ENCODE data around the gene NLRC5.

The NLRC5 gene

GRCh38 chr16:57042157-57043111, 53.1 kb downstream of the NLRC5 start:
- H3K27me3 Mint-ChIP-seq = no peaks in the 10 kb centered on the region
- no peaks in the 10 kb centered on the region for H3K9me3 Mint-ChIP-seq
- peaks cover 67% of the 10 kb centered on the region for H3K4me1 Mint-ChIP-seq
- peak overlapping the region; percentile 79 for H3K4me3 Mint-ChIP-seq
- peaks cover 68% of the 10 kb centered on the region for H3K36me3 Mint-ChIP-seq (ENCODE audit: insufficient read depth)
- ATAC-seq (replicated peaks; ENCODE audit: extremely low read depth, poor library complexity, severe bottlenecking) (peak; percentile 75), DNase-seq (ENCODE audit: low spot score in 2 of 2) (peak; percentile 31 to 65)
- H3K27ac Mint-ChIP-seq (ENCODE audit: low read depth) = peak overlapping the region; percentile 98

DNA sequence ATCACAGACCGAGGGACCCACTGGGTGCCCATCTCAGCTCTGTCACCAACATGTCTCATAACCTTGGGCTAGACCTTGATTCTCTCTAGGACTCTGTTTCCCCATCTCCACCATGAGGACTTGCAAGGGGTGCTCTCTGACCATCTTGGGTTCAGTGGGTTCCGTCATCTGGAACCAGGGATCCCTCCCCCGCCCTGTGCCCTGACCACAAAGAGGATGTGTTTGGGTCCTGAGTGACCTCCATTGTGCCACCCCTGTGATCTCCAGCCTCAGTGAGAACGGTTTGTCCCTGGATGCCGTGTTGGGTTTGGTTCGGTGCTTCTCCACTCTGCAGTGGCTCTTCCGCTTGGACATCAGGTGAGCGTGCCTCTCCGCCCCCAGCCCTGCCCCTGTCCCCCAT, 53.9 kb downstream of the NLRC5 start:
- H3K4me3 Mint-ChIP-seq = peak overlapping the region; percentile 79
- peak overlapping the region; percentile 98 for H3K27ac Mint-ChIP-seq (ENCODE audit: low read depth)
- H3K9me3 Mint-ChIP-seq = no peaks in the 10 kb centered on the region
- H3K4me1 Mint-ChIP-seq = peaks cover 59% of the 10 kb centered on the region
- H3K36me3 Mint-ChIP-seq (ENCODE audit: insufficient read depth) = peaks cover 67% of the 10 kb centered on the region
- DNase-seq (ENCODE audit: low spot score in 2 of 2) (no peak), ATAC-seq (replicated peaks; ENCODE audit: extremely low read depth, poor library complexity, severe bottlenecking) (no peak)
- H3K27me3 Mint-ChIP-seq = no peaks in the 10 kb centered on the region

GRCh38 chr16:57044931-57045693, 55.8 kb downstream of the NLRC5 start:
- no peak for DNase-seq (ENCODE audit: low spot score in 2 of 2)
- peaks cover 64% of the 10 kb centered on the region for H3K36me3 Mint-ChIP-seq (ENCODE audit: insufficient read depth)
- ATAC-seq (replicated peaks; ENCODE audit: extremely low read depth, poor library complexity, severe bottlenecking) = no peak
- no peaks in the 10 kb centered on the region for H3K27me3 Mint-ChIP-seq
- peaks cover 45% of the 10 kb centered on the region for H3K4me1 Mint-ChIP-seq
- H3K9me3 Mint-ChIP-seq = no peaks in the 10 kb centered on the region
- H3K27ac Mint-ChIP-seq (ENCODE audit: low read depth) = peak overlapping the region; percentile 98
- peak overlapping the region; percentile 25 for H3K4me3 Mint-ChIP-seq

DNA sequence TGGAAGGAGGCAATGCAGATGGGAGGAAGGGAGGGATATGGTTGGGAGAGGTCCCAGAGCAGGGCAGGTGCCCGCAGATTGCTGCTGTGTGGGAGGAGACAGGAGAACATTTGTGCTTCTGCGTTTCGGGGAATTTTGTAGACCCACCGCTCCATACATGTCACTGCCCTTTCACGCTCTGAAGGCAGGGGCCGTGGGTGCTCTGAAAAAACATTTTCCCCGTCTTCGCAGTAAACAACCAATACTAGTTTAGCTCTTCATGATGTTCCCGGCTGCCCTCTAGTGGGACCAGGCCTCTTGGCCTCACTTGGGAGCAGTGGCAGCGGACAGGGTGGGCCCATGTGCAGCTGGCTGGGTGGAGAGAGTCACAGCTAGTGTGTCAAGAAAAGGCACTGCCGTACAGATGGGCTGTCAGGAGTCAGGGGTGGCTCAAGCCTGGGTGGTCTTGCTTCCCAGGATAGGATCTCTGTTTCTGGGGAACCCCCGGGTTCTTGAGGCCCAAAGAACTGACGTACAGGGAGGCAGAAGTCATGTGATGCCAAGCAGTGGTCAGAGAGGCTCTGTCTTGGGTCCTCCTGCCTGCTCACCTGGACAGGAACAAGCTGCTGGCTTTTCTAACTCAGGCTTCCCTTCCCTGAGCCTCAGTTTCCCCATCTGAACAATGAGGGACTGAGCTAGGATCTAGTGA, 56.5 kb downstream of the NLRC5 start:
- DNase-seq (ENCODE audit: low spot score in 2 of 2) = peak in 1 of 2 donors; percentile 36
- peaks cover 66% of the 10 kb centered on the region for H3K36me3 Mint-ChIP-seq (ENCODE audit: insufficient read depth)
- peak overlapping the region; percentile 88 for H3K27ac Mint-ChIP-seq (ENCODE audit: low read depth)
- peak overlapping the region; percentile 25 for H3K4me3 Mint-ChIP-seq
- H3K9me3 Mint-ChIP-seq = no peaks in the 10 kb centered on the region
- ATAC-seq (replicated peaks; ENCODE audit: extremely low read depth, poor library complexity, severe bottlenecking) = no peak
- no peaks in the 10 kb centered on the region for H3K27me3 Mint-ChIP-seq
- peaks cover 37% of the 10 kb centered on the region for H3K4me1 Mint-ChIP-seq

GRCh38 chr16:57048095-57048494, 58.7 kb downstream of the NLRC5 start:
- Mint-ChIP-seq H3K27ac (ENCODE audit: low read depth) (peak overlapping the region; percentile 88), H3K9me3 (no peaks in the 10 kb centered on the region), H3K4me3 (no peak overlapping the region), H3K36me3 (ENCODE audit: insufficient read depth) (peaks cover 70% of the 10 kb centered on the region), H3K4me1 (peaks cover 18% of the 10 kb centered on the region), H3K27me3 (no peaks in the 10 kb centered on the region)
- no peak for DNase-seq (ENCODE audit: low spot score in 2 of 2)
- no peak for ATAC-seq (replicated peaks; ENCODE audit: extremely low read depth, poor library complexity, severe bottlenecking)

DNA sequence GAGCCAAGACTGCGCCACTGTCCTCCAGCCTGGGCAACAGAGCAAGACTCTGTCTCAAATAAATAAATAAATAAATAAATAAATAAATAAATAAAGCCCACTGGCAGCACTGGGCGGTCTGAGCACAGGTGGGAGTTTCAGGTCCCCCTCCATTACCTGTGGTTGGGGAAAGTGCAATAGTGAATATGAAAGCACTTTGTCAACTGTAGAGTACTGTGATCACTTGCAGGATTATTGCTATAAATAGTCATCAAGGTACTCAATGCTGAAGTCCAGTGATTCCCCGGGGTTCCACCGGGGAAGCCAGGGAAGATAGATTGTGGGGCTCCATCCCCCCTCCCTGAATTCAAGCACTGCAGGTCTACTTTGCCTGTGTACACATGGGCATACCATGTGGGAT, 60.3 kb downstream of the NLRC5 start:
- no peak overlapping the region for H3K27ac Mint-ChIP-seq (ENCODE audit: low read depth)
- H3K4me3 Mint-ChIP-seq = no peak overlapping the region
- no peaks in the 10 kb centered on the region for H3K27me3 Mint-ChIP-seq
- no peaks in the 10 kb centered on the region for H3K9me3 Mint-ChIP-seq
- peaks cover 65% of the 10 kb centered on the region for H3K36me3 Mint-ChIP-seq (ENCODE audit: insufficient read depth)
- DNase-seq (ENCODE audit: low spot score in 2 of 2) (no peak), ATAC-seq (replicated peaks; ENCODE audit: extremely low read depth, poor library complexity, severe bottlenecking) (no peak)
- peaks cover 21% of the 10 kb centered on the region for H3K4me1 Mint-ChIP-seq

- ATAC-seq (replicated peaks; ENCODE audit: extremely low read depth, poor library complexity, severe bottlenecking) = no peak
- Mint-ChIP-seq H3K27ac (ENCODE audit: low read depth) (peak overlapping the region; percentile 59), H3K4me1 (peaks cover 11% of the 10 kb centered on the region), H3K9me3 (no peaks in the 10 kb centered on the region), H3K4me3 (no peak overlapping the region), H3K27me3 (no peaks in the 10 kb centered on the region), H3K36me3 (ENCODE audit: insufficient read depth) (peaks cover 67% of the 10 kb centered on the region)
- DNase-seq (ENCODE audit: low spot score in 2 of 2) = no peak
Observed at GRCh38 chr16:57051696-57052228, 62.4 kb downstream of the NLRC5 start.

GRCh38 chr16:57053206-57053605, 63.8 kb downstream of the NLRC5 start:
- ATAC-seq (replicated peaks; ENCODE audit: extremely low read depth, poor library complexity, severe bottlenecking) (no peak), DNase-seq (ENCODE audit: low spot score in 2 of 2) (no peak)
- Mint-ChIP-seq H3K27ac (ENCODE audit: low read depth) (peak overlapping the region; percentile 92), H3K9me3 (no peaks in the 10 kb centered on the region), H3K4me1 (peaks cover 18% of the 10 kb centered on the region), H3K36me3 (ENCODE audit: insufficient read depth) (peaks cover 70% of the 10 kb centered on the region), H3K27me3 (no peaks in the 10 kb centered on the region), H3K4me3 (no peak overlapping the region)

GRCh38 chr16:57054338-57054737, 65.0 kb downstream of the NLRC5 start:
- no peak for DNase-seq (ENCODE audit: low spot score in 2 of 2)
- Mint-ChIP-seq H3K27me3 (no peaks in the 10 kb centered on the region), H3K36me3 (ENCODE audit: insufficient read depth) (peaks cover 73% of the 10 kb centered on the region), H3K4me1 (peaks cover 18% of the 10 kb centered on the region), H3K9me3 (no peaks in the 10 kb centered on the region), H3K4me3 (no peak overlapping the region), H3K27ac (ENCODE audit: low read depth) (no peak overlapping the region)
- no peak for ATAC-seq (replicated peaks; ENCODE audit: extremely low read depth, poor library complexity, severe bottlenecking)

- Mint-ChIP-seq H3K27ac (ENCODE audit: low read depth) (no peak overlapping the region), H3K27me3 (no peaks in the 10 kb centered on the region), H3K4me3 (no peak overlapping the region), H3K9me3 (no peaks in the 10 kb centered on the region), H3K4me1 (peaks cover 18% of the 10 kb centered on the region), H3K36me3 (ENCODE audit: insufficient read depth) (peaks cover 76% of the 10 kb centered on the region)
- ATAC-seq (replicated peaks; ENCODE audit: extremely low read depth, poor library complexity, severe bottlenecking) = no peak
- DNase-seq (ENCODE audit: low spot score in 2 of 2) = no peak
Observed at GRCh38 chr16:57054771-57055170, 65.4 kb downstream of the NLRC5 start.

DNA sequence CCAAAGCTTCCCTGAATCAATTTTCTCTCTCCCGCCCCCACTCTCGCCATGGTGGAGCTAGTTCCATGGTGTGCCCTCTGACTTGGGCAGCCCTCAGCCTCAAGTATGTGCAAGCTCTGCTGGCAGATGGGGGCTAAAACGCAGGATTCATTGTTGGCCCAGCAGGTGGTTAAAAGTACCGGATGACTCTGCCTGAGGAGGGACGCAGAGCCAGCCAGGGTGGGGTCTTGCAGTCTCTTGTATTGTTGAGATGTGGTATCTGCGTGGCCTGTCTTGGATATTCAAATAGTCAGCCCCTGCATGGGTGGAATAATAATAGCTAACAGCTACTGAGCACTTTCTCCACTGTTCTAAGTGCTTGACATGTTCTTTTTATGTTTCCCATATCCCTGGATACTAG, 66.3 kb downstream of the NLRC5 start:
- H3K9me3 Mint-ChIP-seq = no peaks in the 10 kb centered on the region
- H3K27me3 Mint-ChIP-seq = no peaks in the 10 kb centered on the region
- peaks cover 78% of the 10 kb centered on the region for H3K36me3 Mint-ChIP-seq (ENCODE audit: insufficient read depth)
- H3K27ac Mint-ChIP-seq (ENCODE audit: low read depth) = no peak overlapping the region
- H3K4me1 Mint-ChIP-seq = peaks cover 25% of the 10 kb centered on the region
- DNase-seq (ENCODE audit: low spot score in 2 of 2) = no peak
- no peak overlapping the region for H3K4me3 Mint-ChIP-seq
- no peak for ATAC-seq (replicated peaks; ENCODE audit: extremely low read depth, poor library complexity, severe bottlenecking)

DNA sequence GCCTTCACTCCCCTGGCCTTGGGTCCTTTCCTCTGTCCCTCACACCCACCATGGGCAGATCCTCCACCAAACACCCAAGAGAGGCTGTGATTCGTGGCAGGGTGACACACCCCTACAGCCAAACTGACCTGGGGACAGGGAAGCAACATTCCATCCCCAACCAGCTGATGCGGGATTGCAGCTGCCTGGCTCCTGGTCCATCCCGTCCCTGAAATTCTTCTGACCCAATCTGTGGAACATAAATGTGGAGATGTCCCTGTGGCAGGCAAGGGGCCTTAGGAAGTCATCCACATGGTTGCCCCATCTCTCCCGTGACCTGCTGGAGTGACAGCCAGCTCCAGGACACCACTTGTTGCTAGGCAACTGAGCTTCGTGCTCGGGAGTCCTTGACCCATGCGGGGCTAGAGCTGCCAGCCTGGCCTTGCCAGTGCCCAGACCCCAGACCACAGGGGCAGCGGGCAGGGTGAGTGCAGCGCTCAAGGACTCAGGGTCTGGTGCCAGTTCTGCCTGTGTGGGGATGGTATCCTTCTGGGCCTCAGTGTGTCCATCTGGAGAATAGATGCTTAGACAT, 69.0 kb downstream of the NLRC5 start:
- Mint-ChIP-seq H3K36me3 (ENCODE audit: insufficient read depth) (peaks cover 72% of the 10 kb centered on the region), H3K27me3 (no peaks in the 10 kb centered on the region), H3K27ac (ENCODE audit: low read depth) (peak overlapping the region; percentile 15)

More for the DNA sequence above, 69.0 kb downstream of the NLRC5 start:
- no peak for DNase-seq (ENCODE audit: low spot score in 2 of 2)
- Mint-ChIP-seq H3K9me3 (no peaks in the 10 kb centered on the region), H3K4me3 (no peak overlapping the region), H3K4me1 (peaks cover 21% of the 10 kb centered on the region)
- no peak for ATAC-seq (replicated peaks; ENCODE audit: extremely low read depth, poor library complexity, severe bottlenecking)
